Activated naive CD4-positive, alpha-beta T cell treated with anti-CD3 and anti-CD28 coated beads for 36 hours (primary cell): ENCODE results near the gene KIF25. TPM values are rescaled to one million over a fixed set of nuclear protein-coding genes. Genes with fewer than 3 reads are reported as not detected.

Experiments used
- CTCF ChIA-PET: fragments of 350-600 bp; sonication (Branson Sonifier 250); formaldehyde crosslinking; loops from one replicate; lab custom pipeline; 2021; ENCODE audit warnings: antibody characterized with exemption; lab: Charles Lee
- DNase-seq: peaks from one replicate; pipeline ENCODE4 v3.0.0-alpha.2; 2020
- H3K27ac Mint-ChIP-seq: one replicate; pipeline ENCODE4 v1.8.0; 2021; ENCODE audit warnings: mild to moderate bottlenecking, mixed read lengths
- H3K27me3 Mint-ChIP-seq: one replicate; pipeline ENCODE4 v1.8.0; 2021; ENCODE audit warnings: low read depth, mixed read lengths
- H3K36me3 Mint-ChIP-seq: one replicate; pipeline ENCODE4 v1.8.0; 2021; ENCODE audit warnings: low read depth, mixed read lengths
- H3K4me1 Mint-ChIP-seq: one replicate; pipeline ENCODE4 v1.8.0; 2021; ENCODE audit warnings: low read depth, mixed read lengths
- H3K4me3 Mint-ChIP-seq: one replicate; pipeline ENCODE4 v1.8.0; 2021; ENCODE audit warnings: mild to moderate bottlenecking, moderate library complexity, mixed read lengths
- H3K9me3 Mint-ChIP-seq: one replicate; pipeline ENCODE4 v1.8.0; 2021; ENCODE audit warnings: mixed read lengths
- intact Hi-C: fragments of 100-400 bp; cut with micrococcal nuclease; formaldehyde crosslinking; loops from one replicate; pipeline ENCODE4 v1.15.1; 2023
- total RNA-seq, 2 experiments: library from RNA; stranded (reverse); gene quantifications; one replicate each; pipeline ENCODE4 v1.2.3, GENCODE V29; 2021

KIF25 gene
- total RNA-seq, result not detected

GRCh38 chr6:167997642-167998041, at the start of gene KIF25:
Gene KIF25 (plus strand): TSS chr6:167997671. CDS start chr6:168029586, 31,915 bp downstream.
- Mint-ChIP-seq H3K4me3 (no peak within 1 kb of the TSS), H3K36me3 (no peaks in the 10 kb centered on the region), H3K9me3 (no peaks in the 10 kb centered on the region), H3K27ac (no peak within 1 kb of the TSS), H3K4me1 (peaks cover 2% of the 10 kb centered on the region), H3K27me3 (peaks cover 16% of the 10 kb centered on the region)
- intact Hi-C loops, result no loop called here
- no peak for DNase-seq
- CTCF ChIA-PET, result no interaction called here

GRCh38 chr6:167947716-167948115, 49.8 kb upstream of the KIF25 start:
- Mint-ChIP-seq H3K9me3 (no peaks in the 10 kb centered on the region), H3K4me1 (no peaks in the 10 kb centered on the region), H3K36me3 (peaks cover 2% of the 10 kb centered on the region), H3K4me3 (no peak overlapping the region), H3K27ac (no peak overlapping the region), H3K27me3 (no peaks in the 10 kb centered on the region)
- CTCF ChIA-PET, result no interaction called here
- no peak for DNase-seq
- intact Hi-C loops, result no loop called here

- H3K36me3 Mint-ChIP-seq, result peaks cover 2% of the 10 kb centered on the region
- H3K4me1 Mint-ChIP-seq, result no peaks in the 10 kb centered on the region
- no peak overlapping the region for H3K27ac Mint-ChIP-seq
- no peak for DNase-seq
- no peaks in the 10 kb centered on the region for H3K9me3 Mint-ChIP-seq
- H3K27me3 Mint-ChIP-seq, result no peaks in the 10 kb centered on the region
- CTCF ChIA-PET, result interaction anchor here (0.6 kb wide), 1 partner anchor 807 kb away, joined by 3 read pairs; no protein-coding TSS in a partner anchor
- no peak overlapping the region for H3K4me3 Mint-ChIP-seq
- intact Hi-C loops, result no loop called here
Observed at GRCh38 chr6:167948716-167949115, 48.8 kb upstream of the KIF25 start.

GRCh38 chr6:167949121-167949684, 48.3 kb upstream of the KIF25 start:
- H3K4me1 Mint-ChIP-seq, result no peaks in the 10 kb centered on the region
- CTCF ChIA-PET, result no interaction called here
- peaks cover 2% of the 10 kb centered on the region for H3K36me3 Mint-ChIP-seq
- DNase-seq, result no peak
- no peaks in the 10 kb centered on the region for H3K27me3 Mint-ChIP-seq
- H3K27ac Mint-ChIP-seq, result no peak overlapping the region
- H3K4me3 Mint-ChIP-seq, result no peak overlapping the region
- no peaks in the 10 kb centered on the region for H3K9me3 Mint-ChIP-seq
- intact Hi-C loops, result no loop called here

- intact Hi-C loops, result no loop called here
- CTCF ChIA-PET, result no interaction called here
- H3K27ac Mint-ChIP-seq, result no peak overlapping the region
Observed at GRCh38 chr6:167951781-167952511, 45.5 kb upstream of the KIF25 start.

GRCh38 chr6:167952512-167952859, 45.0 kb upstream of the KIF25 start:
- Mint-ChIP-seq H3K27me3 (no peaks in the 10 kb centered on the region), H3K4me1 (no peaks in the 10 kb centered on the region), H3K4me3 (no peak overlapping the region), H3K36me3 (peaks cover 2% of the 10 kb centered on the region), H3K9me3 (no peaks in the 10 kb centered on the region), H3K27ac (no peak overlapping the region)
- CTCF ChIA-PET, result no interaction called here
- no peak for DNase-seq
- intact Hi-C loops, result no loop called here

More at GRCh38 chr6:167951781-167952511, 45.5 kb upstream of the KIF25 start:
- H3K27me3 Mint-ChIP-seq, result no peaks in the 10 kb centered on the region
- no peaks in the 10 kb centered on the region for H3K4me1 Mint-ChIP-seq
- H3K36me3 Mint-ChIP-seq, result peaks cover 2% of the 10 kb centered on the region
- no peak overlapping the region for H3K4me3 Mint-ChIP-seq
- no peak for DNase-seq
- no peaks in the 10 kb centered on the region for H3K9me3 Mint-ChIP-seq

- CTCF ChIA-PET, result interaction anchor here (0.6 kb wide), 1 partner anchor 14 kb away, joined by 5 read pairs; no protein-coding TSS in a partner anchor
- H3K36me3 Mint-ChIP-seq, result peaks cover 2% of the 10 kb centered on the region
- H3K27me3 Mint-ChIP-seq, result peaks cover 2% of the 10 kb centered on the region
- H3K4me3 Mint-ChIP-seq, result no peak overlapping the region
- intact Hi-C loops, result no loop called here
- no peak for DNase-seq
- no peaks in the 10 kb centered on the region for H3K4me1 Mint-ChIP-seq
- no peak overlapping the region for H3K27ac Mint-ChIP-seq
- no peaks in the 10 kb centered on the region for H3K9me3 Mint-ChIP-seq
Observed at GRCh38 chr6:167953551-167953950, 43.9 kb upstream of the KIF25 start.

- H3K36me3 Mint-ChIP-seq, result peaks cover 2% of the 10 kb centered on the region
- H3K4me3 Mint-ChIP-seq, result no peak overlapping the region
- H3K27ac Mint-ChIP-seq, result no peak overlapping the region
- peaks cover 2% of the 10 kb centered on the region for H3K27me3 Mint-ChIP-seq
- H3K9me3 Mint-ChIP-seq, result no peaks in the 10 kb centered on the region
- CTCF ChIA-PET, result interaction anchor here (0.6 kb wide), 1 partner anchor 13 kb away, joined by 5 read pairs; no protein-coding TSS in a partner anchor
- intact Hi-C loops, result no loop called here
- no peaks in the 10 kb centered on the region for H3K4me1 Mint-ChIP-seq
- DNase-seq, result no peak
Observed at GRCh38 chr6:167954151-167954550, 43.3 kb upstream of the KIF25 start.

- H3K9me3 Mint-ChIP-seq, result no peaks in the 10 kb centered on the region
- intact Hi-C loops, result no loop called here
- no peaks in the 10 kb centered on the region for H3K36me3 Mint-ChIP-seq
- peaks cover 2% of the 10 kb centered on the region for H3K27me3 Mint-ChIP-seq
- no peaks in the 10 kb centered on the region for H3K4me1 Mint-ChIP-seq
- no peak overlapping the region for H3K4me3 Mint-ChIP-seq
- CTCF ChIA-PET, result no interaction called here
- no peak for DNase-seq
- H3K27ac Mint-ChIP-seq, result no peak overlapping the region
Observed at GRCh38 chr6:167956491-167956890, 41.0 kb upstream of the KIF25 start.

- CTCF ChIA-PET, result no interaction called here
- intact Hi-C loops, result no loop called here
- no peak for DNase-seq
- no peak overlapping the region for H3K27ac Mint-ChIP-seq
- peaks cover 4% of the 10 kb centered on the region for H3K27me3 Mint-ChIP-seq
- no peaks in the 10 kb centered on the region for H3K4me1 Mint-ChIP-seq
- H3K9me3 Mint-ChIP-seq, result no peaks in the 10 kb centered on the region
- no peaks in the 10 kb centered on the region for H3K36me3 Mint-ChIP-seq
- no peak overlapping the region for H3K4me3 Mint-ChIP-seq
Observed at GRCh38 chr6:167956983-167957492, 40.4 kb upstream of the KIF25 start.

- no peaks in the 10 kb centered on the region for H3K4me1 Mint-ChIP-seq
- peaks cover 4% of the 10 kb centered on the region for H3K27me3 Mint-ChIP-seq
- intact Hi-C loops, result no loop called here
- H3K36me3 Mint-ChIP-seq, result no peaks in the 10 kb centered on the region
- H3K9me3 Mint-ChIP-seq, result no peaks in the 10 kb centered on the region
- H3K27ac Mint-ChIP-seq, result no peak overlapping the region
- CTCF ChIA-PET, result no interaction called here
- no peak for DNase-seq
- H3K4me3 Mint-ChIP-seq, result no peak overlapping the region
Observed at GRCh38 chr6:167957626-167958025, 39.8 kb upstream of the KIF25 start.

- H3K9me3 Mint-ChIP-seq, result no peaks in the 10 kb centered on the region
- CTCF ChIA-PET, result no interaction called here
- no peaks in the 10 kb centered on the region for H3K36me3 Mint-ChIP-seq
- no peak overlapping the region for H3K27ac Mint-ChIP-seq
- H3K4me1 Mint-ChIP-seq, result no peaks in the 10 kb centered on the region
- H3K4me3 Mint-ChIP-seq, result no peak overlapping the region
- DNase-seq, result no peak
- intact Hi-C loops, result no loop called here
- H3K27me3 Mint-ChIP-seq, result peaks cover 4% of the 10 kb centered on the region
Observed at GRCh38 chr6:167960579-167960978, 36.9 kb upstream of the KIF25 start.

GRCh38 chr6:167962711-167963110, 34.8 kb upstream of the KIF25 start:
- DNase-seq, result no peak
- intact Hi-C loops, result no loop called here
- CTCF ChIA-PET, result no interaction called here
- no peaks in the 10 kb centered on the region for H3K36me3 Mint-ChIP-seq
- no peak overlapping the region for H3K27ac Mint-ChIP-seq
- H3K4me3 Mint-ChIP-seq, result no peak overlapping the region
- H3K27me3 Mint-ChIP-seq, result peaks cover 3% of the 10 kb centered on the region
- H3K4me1 Mint-ChIP-seq, result no peaks in the 10 kb centered on the region
- no peaks in the 10 kb centered on the region for H3K9me3 Mint-ChIP-seq
